Activated CD4-positive, CD25-positive, alpha-beta regulatory T cell treated with anti-CD3 and anti-CD28 coated beads, Interleukin-2, amount 50 U/mL, for 16 hours (primary cell): ENCODE data around the gene NDUFV2.
"Not testable (repeated sequence)": the region's sequence is repeated elsewhere in the genome, so short reads cannot be mapped to it uniquely, and the experiment has no call there.

Source experiments
- DNase-seq: peaks from one replicate; pipeline ENCODE4 v3.0.0-alpha.2; 2020; ENCODE audit warnings: low read depth, low spot score

The NDUFV2 gene

DNA sequence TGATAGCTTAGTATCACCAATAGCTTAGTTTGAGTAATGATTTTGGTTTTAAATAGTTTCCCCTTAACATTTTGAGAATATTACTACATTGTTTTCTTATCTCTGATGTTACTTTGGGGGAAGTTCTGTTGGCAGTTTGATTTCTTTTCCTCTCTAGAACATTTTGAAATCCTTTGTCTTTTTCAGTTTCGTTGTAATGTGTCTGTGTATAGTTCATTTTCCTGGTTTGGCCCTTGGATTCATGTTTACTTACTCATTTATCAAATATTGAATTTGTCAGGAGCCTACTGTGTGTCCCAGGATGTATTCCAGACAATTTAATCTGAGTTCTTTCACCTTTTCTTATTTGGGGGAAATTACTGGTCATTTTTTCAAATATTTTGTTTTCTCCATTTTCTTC, 50.8 kb downstream of the NDUFV2 start:
- no peak for DNase-seq

DNA sequence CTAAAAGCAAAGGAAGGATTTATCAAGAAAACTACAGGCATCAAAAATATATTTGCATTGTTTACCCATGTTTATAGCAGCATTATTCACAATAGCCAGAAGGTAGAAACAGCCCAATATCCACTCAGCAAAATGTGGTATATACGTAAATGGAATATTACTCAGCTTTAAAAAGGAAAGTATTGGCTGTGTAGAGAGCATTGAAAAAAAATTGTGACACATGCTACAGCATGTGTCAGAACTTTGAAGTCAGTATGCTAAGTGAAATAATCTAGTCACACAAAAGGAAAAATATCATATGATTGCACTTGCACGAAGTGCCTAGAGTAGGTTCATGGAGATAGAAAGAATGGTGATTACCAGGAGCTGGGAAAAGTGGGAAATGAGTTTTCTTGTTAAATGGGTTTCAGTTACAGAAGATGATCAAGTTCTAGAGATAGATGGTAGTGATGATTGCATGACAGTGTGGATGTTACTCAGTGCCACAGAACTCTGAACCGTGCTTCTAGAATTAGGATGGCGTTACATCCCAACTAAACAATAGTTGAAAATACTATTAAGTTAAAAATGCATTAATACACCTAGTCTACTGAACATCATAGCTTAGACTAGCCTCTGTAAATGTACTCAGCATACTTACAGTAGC, 54.2 kb downstream of the NDUFV2 start:
- no peak for DNase-seq

DNA sequence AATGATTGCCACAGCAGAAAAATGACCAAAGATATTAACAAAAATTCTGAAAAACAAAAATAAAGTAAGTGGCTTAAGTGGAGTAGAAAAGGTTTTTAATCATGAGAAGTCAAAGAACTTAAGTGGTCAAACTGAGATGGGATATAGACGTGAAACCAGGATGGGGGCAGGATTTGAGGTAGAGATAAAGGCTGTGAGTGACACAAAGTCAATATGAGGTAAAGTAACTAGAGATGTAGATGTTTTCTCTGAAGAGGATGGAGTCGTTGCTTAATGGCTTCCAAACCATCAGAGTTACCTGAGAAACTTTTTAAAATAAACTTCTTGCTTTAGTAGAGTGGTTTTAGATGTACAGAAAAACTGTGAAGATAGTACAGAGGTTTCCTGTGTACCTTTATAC, 55.3 kb downstream of the NDUFV2 start:
- no peak for DNase-seq

DNA sequence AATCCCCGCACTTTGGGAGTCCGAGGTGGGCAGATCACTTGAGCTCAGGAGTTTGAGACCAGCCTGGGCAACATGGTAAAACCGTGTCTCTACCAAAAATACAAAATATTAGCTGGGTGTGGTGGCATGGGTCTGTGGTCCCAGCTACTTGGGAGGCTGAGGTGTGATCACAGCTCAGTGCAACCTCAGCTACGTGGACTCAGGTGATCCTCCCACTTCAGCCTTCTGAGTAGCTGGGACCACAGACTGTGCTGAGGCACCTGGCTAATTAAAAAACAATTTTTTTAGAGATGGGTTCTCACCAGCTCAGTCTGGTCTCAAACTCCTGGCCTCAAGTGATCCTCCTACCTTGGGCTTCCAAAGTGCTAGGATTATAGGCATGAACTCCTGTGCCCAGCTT, 57.5 kb downstream of the NDUFV2 start:
- DNase-seq = no peak

DNA sequence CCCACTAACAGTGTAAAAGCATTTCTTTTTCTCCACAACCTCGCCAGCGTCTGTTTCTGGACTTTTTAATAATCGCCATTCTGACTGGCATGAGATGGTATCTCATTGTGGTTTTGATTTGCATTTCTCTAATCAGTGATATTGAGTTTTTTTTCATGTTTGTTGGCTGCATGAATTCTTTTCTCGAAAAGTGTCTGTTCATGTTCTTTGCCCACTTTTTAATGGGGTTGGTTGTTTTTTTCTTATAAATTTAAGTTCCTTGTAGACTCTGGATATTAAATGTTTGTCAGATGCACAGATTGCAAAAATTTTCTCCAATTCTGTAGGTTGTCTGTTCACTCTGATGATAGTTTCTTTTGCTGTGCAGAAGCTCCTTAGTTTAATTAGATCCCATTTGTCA, 60.2 kb downstream of the NDUFV2 start:
- not testable (repeated sequence) for DNase-seq

DNA sequence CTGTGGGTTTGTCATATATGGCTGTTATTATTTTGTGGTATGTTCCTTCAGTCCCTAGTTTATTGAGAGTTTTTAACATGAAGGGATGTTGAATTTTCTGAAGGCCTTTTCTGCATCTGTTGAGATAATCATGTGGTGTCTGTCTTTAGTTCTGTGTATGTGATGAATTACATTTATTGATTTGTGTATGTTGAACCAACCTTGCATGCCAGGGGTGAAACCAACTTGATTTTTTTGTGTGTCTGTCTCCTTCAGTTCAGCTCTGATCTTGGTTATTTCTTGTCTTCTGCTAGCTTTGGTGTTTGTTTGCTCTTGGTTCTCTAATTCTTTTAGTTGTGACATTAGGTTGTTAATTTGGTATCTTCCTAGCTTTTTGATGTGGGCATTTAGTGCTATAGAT, 61.6 kb downstream of the NDUFV2 start:
- DNase-seq = not testable (repeated sequence)

DNA sequence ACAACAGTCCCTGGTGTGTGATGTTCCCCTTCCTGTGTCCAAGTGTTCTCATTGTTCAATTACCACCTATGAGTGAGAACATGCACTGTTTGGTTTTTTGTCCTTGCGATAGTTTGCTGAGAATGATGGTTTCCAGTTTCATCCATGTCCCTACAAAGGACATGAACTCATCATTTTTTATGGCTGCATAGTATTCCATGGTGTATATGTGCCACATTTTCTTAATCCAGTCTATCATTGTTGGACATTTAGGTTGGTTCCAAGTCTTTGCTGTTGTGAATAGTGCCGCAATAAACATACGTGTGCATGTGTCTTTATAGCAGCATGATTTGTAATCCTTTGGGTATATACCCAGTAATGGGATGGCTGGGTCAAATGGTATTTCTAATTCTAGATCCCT, 63.4 kb downstream of the NDUFV2 start:
- DNase-seq = not testable (repeated sequence)

DNA sequence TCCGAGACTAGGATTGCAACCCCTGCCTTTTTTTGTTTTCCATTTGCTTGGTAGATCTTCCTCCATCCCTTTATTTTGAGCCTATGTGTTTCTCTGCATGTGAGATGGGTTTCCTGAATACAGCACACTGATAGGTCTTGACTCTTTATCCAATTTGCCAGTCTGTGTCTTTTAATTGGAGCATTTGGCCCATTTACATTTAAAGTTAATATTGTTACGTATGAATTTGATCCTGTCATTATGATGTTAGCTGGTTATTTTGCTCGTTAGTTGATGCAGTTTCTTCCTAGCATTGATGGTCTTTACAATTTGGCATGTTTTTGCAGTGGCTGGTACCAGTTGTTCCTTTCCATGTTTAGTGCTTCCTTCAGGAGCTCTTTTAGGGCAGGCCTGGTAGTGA, 67.0 kb downstream of the NDUFV2 start:
- not testable (repeated sequence) for DNase-seq

DNA sequence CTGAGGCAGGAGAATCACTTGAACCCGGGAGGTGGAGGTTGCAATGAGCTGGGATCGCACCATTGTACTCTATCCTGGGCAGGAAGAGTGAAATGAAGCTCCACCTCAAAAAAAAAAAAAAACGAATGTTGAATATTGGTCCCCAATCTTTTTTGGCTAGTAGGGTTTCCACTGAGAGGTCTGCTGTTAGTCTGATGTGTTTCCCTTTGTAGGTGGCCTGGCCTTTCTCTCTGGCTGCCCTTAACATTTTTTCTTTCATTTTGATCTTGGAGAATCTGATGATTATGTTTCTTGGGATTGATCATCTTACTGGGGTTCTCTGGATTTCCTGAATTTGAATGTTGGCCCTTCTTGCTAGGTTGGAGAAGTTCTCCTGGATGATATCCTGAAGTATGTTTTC, 69.4 kb downstream of the NDUFV2 start:
- DNase-seq = not testable (repeated sequence)

DNA sequence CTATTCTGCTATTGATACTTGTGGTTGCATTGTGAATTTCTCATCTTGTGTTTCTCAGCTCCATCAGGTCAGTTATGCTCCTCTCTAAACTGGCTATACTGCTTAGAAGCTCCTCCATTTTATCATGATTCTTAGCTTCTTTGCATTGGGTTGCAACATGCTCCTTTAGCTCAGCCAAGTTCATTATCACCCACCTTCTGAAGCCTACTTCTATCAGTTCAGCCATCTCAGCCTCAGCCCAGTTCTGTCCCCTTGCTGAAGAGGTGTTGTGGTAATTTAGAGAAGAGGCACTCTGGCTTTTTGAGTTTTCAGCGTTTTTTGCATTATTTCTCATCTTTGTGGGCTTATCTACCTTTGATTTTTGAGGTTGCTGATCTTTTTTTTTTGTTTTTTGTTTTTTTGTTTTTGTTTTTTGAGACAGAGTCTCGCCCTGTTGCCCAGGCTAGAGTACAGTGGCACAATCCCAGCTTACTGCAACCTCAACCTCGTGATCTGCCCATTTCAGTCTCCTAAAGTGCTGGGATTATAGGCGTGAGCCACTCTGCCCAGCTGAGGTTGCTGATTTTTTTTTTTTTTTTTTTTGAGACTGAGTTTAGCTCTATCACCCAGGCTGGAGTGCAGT, 70.1 kb downstream of the NDUFV2 start:
- no peak for DNase-seq

DNA sequence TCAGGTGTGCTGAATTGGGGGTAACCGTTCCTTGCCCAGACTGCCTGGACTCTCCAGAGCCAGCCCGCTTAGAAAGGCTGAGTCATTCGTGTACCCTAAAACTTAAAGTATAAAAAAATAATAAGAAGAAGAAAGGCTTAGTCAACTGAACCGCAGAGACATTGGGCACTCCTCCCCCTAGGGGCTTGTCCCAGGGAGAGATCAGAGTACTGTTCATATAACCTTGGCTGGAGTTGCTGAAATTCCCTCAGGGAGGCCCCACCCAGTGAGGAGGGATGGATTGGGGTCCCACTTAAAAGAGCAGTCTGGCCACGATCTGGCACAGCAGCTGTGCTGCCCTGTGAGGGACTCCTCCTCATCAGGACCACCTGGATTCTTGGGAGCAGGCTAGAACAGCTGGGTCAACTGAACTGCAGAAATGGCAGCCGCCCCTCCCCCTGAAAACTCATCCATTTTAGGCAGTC, 71.3 kb downstream of the NDUFV2 start:
- no peak for DNase-seq

DNA sequence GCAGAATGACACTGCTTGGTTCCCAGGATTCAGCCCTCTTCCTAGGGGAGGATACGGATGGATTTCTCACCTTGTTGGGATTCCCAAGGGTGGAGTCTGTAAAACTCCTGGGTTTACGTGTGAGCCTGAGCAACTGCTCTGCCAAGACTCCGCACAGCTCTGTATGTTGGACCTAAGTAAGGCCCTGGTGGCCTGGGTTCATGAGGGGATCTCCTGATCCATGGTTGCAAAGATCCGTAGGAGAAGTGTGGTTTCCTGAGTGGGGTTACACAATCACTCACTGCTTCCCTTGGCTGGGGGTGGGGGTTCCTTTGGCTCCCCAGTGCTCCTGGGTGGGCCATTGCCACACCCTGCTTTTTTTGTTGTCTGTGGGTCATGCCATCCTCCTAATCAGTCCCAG, 71.8 kb downstream of the NDUFV2 start:
- no peak for DNase-seq

DNA sequence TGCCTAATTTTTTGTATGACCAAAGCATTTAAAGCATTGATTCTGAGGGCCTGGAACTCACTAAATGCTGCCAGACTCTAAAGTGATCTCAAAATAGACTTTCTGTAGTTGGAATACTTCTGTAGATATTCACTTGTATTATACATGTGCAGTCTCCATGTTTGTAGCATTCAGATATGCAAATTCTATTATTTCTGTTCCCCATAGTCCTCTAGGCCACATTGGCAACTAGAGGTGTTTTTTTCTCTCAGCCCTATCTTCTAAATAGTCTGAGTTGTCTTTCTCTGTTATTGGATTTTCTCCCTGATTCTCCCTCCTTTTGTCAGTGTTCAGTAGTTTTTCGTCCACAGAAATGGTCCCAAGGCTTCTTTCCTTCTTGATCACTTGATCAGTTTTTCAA, 72.6 kb downstream of the NDUFV2 start:
- no peak for DNase-seq

DNA sequence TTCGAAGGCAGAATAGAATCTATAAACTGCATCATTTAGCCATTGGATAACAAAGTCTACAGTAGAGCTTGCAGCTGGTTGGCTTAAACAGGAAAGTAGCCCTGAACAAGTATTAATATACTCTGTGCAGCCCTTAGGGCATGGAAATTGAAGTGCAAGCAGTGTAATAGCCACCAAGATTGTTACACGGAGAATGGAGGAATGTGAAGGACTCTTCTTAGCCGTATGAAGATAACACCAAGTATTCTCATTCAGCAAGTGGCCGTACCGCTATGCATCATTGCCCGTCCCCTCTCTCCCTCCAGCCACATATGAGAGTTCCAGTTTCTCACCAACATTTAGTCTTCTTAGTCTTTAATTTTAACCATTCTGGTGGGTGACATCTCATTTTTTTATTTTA, 74.5 kb downstream of the NDUFV2 start:
- no peak for DNase-seq

DNA sequence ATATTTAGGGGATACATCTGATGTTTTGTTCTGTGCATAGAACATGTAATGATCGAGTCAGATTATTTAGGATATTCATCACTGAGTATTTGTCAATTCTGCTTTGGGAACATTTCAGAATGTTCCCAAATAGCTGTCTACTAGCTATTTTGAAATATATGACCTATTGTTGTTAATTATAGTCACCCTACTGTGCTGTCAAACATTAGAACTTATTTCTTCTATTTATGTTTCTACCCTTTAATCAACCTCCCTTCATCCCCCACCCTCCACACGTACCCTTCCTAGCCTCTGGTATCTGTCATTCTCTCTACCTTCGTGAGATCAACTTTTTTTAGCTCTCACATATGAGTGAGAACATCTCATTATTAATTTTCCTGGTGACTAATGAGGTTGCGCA, 75.0 kb downstream of the NDUFV2 start:
- no peak for DNase-seq

DNA sequence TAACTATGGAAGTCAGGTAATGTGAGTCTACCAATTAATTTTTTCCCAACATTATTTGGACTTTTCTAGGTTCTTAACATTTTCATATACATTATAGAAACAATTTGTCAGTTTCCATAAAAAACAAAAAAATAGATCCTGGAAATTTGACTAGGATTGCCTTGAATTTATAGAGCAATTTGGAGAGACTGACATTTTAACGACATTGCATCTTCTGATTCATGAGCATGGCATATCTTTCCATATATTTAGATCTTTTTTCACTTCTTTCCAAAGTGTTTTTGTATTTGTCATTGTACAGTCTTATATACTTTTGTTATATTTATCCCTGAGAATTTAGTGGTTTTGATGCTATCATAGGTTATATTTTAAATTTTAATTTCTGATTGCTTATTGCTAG, 76.1 kb downstream of the NDUFV2 start:
- no peak for DNase-seq

DNA sequence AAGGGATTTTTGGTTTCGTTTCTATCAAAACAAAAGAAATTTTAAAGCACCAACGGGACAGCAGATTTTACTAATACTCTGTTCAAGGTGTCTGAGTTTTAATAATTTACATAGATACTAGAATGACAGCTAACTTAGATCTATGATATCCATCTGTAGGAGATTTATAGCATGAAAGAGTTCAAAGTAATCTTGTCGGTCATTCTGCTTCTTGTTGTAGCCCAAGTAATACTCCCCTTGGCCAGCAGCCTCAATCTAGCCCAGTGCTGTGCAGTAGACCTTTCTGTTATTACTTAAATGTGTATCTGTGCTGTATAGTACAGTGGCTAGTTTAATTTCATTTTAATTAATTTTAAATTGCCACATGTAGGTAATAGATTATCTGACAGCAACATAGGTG, 78.8 kb downstream of the NDUFV2 start:
- DNase-seq = no peak

DNA sequence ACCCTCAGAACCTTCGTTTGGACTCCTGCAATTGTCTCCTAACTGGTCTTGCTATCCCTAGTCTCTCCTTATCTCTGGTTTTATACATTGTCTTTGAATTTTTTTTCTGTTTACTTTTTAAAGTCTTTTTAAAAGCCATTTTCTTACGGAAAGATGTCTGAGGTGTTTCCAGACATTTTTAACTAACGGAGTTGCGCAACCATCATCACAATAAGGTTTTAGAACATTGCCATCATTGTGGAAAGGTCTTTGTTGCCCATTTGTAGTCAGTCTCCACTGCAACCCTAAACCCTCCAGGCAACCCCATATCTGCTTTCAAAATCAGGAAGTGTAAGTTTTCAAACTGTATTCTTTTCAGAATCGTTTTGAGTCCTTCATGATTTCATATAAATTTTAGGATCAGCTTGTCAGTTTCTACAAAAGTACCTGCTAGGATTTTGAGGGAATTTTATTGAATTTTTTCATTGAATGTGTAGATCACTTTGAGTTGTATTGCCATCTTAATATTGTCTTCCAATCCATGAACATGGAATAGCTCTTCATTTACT, 80.4 kb downstream of the NDUFV2 start:
- no peak for DNase-seq
